CD4-positive, alpha-beta T cell treated with Interleukin-6 at 100 ng/mL for 8 hours (primary cell): ENCODE data around the gene KCNMA1.
"Not testable (repeated sequence)": the region's sequence is repeated elsewhere in the genome, so short reads cannot be mapped to it uniquely, and the experiment has no call there.

Experiments
- DNase-seq: peaks from one replicate; pipeline ENCODE4 v3.0.0-alpha.2; 2020; ENCODE audit warnings: mixed read lengths, low spot score

Gene KCNMA1

DNA sequence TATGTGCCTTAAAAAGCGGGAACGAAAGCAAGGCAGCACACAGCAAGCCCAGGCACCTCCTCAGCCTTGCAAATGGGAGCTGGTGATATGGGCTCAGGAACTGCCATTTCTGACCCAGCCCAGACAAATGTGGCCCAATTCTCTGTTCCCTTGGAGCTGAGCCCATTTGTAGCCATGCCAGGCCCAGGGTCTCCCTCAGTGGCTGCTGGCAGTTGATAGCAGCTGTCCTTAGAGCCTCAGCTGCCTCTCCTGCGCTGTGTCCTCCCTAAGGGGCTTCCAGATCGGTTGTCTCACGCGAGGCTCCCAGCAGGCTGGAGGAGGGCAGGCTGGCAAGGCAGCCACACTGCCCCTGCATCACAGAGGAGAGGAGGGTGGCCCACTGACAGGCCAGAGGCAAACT lies 275.8 kb downstream of the KCNMA1 start:
- DNase-seq, result no peak

- no peak for DNase-seq
These were observed 276.2 kb downstream of the KCNMA1 start for GRCh38 chr10:77361426-77361825.

GRCh38 chr10:77360835-77361234 lies 276.8 kb downstream of the KCNMA1 start:
- no peak for DNase-seq

DNA sequence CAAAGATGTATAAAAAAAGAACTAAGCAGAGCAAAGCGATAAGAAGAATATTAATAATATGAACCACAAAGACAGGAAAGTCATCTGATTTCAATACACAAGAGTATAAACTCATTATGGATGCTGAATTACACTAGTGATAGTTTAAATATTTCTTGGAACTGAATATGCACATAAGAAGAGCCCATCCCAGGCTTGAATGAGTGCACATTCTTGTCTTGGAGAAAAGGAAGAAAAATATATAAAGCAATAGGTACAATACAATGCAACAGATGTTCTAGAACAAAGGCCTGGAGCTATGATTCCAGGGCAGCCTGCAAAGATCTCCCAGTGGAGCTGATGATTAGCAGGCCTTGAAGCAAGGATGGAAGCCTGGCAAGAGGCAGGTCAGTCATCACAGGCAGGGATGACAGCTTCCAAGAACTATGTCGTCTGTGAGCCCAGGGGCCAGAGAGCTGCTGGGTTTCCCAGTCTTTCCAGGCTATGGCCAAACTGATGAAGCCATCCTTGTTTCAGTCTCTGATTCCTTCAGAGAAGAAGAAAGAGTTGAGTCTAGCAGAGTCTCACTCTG lies 277.6 kb downstream of the KCNMA1 start:
- DNase-seq, result no peak

GRCh38 chr10:77359287-77359691 lies 278.3 kb downstream of the KCNMA1 start:
- DNase-seq, result no peak

DNA sequence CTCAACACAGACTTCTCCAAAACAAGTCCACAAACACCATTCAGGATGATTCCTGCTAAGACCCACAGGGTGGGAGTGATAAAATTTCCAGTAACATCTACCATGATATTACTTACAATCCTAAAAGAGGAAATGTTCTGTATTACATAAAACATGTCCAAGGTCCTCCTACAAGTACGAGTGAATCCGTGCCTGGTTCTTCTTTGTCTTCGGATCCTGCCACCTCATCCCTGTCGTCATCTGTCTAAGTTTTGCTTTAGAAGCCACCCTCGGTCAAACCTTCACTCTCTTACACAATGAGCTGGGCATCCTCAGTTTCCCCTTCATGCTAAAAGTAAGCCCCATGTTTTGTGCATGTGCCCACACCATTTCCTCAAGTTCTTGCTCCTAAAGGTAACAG lies 279.0 kb downstream of the KCNMA1 start:
- no peak for DNase-seq

GRCh38 chr10:77357611-77358310 lies 279.8 kb downstream of the KCNMA1 start:
- DNase-seq, result no peak

GRCh38 chr10:77357185-77357584 lies 280.4 kb downstream of the KCNMA1 start:
- no peak for DNase-seq

- DNase-seq, result no peak
These were observed 281.8 kb downstream of the KCNMA1 start for GRCh38 chr10:77355844-77356243.

DNA sequence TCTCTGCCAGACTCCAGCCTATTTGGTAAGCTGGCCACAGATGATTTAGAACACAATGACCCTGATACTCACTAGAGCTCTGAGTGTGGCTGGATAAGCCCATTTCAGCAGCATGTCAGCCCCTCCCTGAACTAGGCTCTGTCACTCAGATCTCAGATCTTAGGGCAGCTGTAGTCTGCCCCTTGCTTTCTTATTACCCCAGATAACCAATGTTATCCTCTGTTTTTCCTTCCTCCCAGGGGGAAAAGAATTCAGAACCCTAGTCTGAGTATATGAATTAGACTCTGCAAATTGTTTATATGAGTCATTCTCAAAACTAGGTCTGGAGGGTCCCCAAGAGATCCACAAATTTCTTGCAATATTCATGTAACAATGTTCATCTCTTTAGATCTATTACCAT lies 286.2 kb downstream of the KCNMA1 start:
- DNase-seq, result no peak

DNA sequence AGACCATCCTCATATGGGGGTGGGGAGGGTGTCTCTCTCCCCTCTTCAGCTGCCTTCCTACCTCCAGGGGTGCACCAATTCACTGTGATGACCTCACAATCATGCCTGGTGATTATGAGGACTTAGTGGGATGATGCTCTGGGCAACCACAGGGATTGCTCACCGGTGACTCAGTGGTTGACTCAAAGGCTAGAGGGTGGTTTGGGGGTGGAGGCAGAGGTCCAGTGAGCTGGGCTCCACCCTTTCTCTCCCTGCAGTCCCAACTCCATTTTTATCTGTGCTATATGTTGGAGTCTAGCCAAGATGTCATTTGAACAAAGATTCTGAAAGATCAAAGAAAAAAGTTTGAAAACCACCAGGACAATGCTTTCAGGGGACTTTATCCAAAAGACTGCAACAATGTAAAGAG lies 286.9 kb downstream of the KCNMA1 start:
- no peak for DNase-seq

- no peak for DNase-seq
These were observed 287.5 kb downstream of the KCNMA1 start for GRCh38 chr10:77350134-77350533.

GRCh38 chr10:77349226-77349625 lies 288.4 kb downstream of the KCNMA1 start:
- no peak for DNase-seq

DNA sequence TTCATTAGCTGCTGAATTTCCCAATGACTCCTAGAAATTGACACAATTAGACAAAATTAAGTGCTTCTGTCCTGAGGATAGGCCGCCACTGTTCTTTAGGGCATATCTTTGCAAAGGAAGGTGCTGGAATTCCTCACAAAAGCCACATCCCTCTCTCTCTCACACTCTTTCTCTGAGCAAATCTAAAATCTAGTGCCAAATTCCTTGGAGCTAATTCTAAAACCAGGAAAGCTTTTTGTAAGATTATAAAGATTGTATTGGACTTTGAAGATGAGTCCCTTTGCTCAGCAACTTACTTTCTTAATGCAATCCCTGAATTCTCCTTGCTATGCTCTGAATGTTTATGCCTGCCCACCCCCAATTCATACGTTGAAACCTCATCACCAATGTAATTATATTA lies 288.9 kb downstream of the KCNMA1 start:
- no peak for DNase-seq

DNA sequence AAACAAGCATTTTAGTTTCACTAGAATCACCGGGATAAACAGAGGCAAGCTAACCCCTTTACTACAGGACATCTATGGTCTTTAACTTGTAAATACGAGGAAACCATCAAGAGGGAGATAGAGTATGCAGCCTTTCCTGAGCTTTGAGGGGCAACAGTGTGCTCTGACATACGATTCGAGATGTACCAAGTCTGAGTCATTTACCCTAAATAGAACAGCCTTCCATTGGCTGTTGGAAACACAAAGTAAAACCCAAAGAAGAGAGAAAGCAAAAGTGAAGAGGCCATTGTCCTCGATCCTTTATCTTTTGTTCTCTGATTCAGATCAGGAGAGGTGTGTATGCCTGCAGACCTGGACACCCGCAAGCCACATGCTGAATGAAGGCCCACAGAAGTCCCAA lies 289.5 kb downstream of the KCNMA1 start:
- no peak for DNase-seq

DNA sequence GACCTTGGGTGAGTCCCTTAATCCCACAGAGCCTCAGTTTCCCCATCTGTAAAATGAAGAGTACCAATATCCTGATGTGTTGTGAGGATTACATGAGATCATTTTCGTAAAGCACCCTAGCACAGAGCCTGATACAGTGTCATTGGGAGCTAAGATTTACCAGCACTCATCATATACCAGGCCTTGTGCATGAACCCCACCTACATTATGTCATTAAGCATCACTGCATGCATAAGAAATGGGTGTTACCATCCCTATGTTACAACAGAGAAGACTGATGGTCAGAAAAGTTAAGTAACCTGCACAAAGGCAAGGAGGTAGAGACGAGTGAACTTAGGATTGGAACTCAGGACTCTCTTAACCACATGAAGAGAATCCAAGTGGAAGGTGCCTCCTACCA lies 290.6 kb downstream of the KCNMA1 start:
- no peak for DNase-seq

DNA sequence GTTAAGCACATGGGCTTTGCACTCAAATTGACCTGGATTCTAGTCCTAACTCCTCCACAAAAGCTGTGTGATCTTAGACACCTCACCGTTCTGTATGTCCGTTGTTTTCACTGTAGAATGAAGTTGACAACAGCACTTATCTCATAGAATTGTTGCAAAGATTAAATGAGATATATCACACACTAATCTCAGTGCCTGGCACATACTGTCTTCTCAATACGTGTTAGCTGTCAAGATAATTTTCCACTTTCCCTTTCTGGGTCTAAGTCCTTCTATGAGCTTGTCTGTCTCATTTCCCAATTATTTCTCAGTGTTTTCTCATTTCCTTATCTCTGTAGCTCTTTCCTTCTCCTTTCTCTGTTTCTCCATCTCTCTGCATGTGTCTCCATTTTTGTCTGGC lies 296.6 kb downstream of the KCNMA1 start:
- DNase-seq, result no peak

- not testable (repeated sequence) for DNase-seq
These were observed 297.7 kb downstream of the KCNMA1 start for GRCh38 chr10:77339872-77340271.

GRCh38 chr10:77339166-77339565 lies 298.4 kb downstream of the KCNMA1 start:
- no peak for DNase-seq

- DNase-seq, result no peak
These were observed 299.5 kb downstream of the KCNMA1 start for GRCh38 chr10:77338143-77338542.

GRCh38 chr10:77334501-77334900 lies 303.1 kb downstream of the KCNMA1 start:
- DNase-seq, result no peak

DNA sequence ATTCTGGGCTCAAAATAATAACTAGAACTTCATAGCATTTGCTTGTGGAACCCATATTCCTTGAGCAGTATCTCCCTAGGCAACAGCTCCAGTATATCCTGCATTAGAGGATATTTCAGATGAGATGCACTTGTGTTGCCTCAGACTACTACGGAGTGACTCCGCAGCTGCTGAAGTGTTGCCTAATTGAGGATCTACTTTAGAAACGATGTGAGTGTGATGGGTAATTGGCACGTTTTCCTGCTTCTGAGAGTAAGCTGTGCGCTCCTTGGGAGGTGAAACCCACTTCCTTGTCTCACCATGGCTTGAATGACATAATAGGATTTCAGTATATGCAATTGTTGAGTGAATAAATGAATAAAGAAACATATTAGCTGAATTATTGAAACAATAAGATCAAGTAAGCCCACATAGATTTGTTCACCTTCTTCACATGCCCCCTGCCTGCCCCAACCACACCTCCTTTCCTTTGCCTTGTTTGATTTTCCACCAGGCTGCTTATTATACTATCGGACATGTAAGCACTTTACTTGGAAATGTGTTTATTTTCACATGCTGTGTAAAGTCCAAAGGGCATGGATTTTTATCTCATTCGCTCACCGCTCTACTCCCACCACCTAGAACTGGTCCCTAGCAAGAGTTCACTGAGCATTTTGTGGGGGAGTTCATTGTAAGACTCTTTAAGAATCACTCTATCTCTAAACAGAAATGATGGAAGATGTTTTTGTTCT lies 303.8 kb downstream of the KCNMA1 start:
- DNase-seq, result no peak

GRCh38 chr10:77332256-77332655 lies 305.4 kb downstream of the KCNMA1 start:
- no peak for DNase-seq
